Measurements from ENCODE around the gene CEBPZ.

Gene CEBPZ

GRCh38 chr2:37180006-37180639 lies 51.3 kb downstream of the CEBPZ start:
- DNase-seq: no peak

GRCh38 chr2:37173741-37174140 lies 57.7 kb downstream of the CEBPZ start:
- DNase-seq: no peak

- DNase-seq: no peak
Observed at GRCh38 chr2:37171624-37171950, 59.8 kb downstream of the CEBPZ start.

- no peak for DNase-seq
Observed at GRCh38 chr2:37168217-37168981, 63.0 kb downstream of the CEBPZ start.

GRCh38 chr2:37167636-37168180 lies 63.7 kb downstream of the CEBPZ start:
- no peak for DNase-seq

GRCh38 chr2:37164757-37165156 lies 66.6 kb downstream of the CEBPZ start:
- no peak for DNase-seq

GRCh38 chr2:37156857-37157714 lies 74.3 kb downstream of the CEBPZ start, which contains the start of gene EIF2AK2:
EIF2AK2 (minus strand) TSS chr2:37156980; CDS start chr2:37147806, 9,174 bp downstream.
- peak; percentile 15 for DNase-seq

- no peak for DNase-seq
Observed at GRCh38 chr2:37156071-37156856, 75.1 kb downstream of the CEBPZ start.

GRCh38 chr2:37154785-37155184 lies 76.6 kb downstream of the CEBPZ start:
- DNase-seq: no peak

GRCh38 chr2:37153224-37153623 lies 78.2 kb downstream of the CEBPZ start:
- no peak for DNase-seq

All from NCI-H524 treated with DMSO at 0.1 percent for 48 hours (cell line).